ENCODE data around the gene KRTAP10-4.

DNA sequence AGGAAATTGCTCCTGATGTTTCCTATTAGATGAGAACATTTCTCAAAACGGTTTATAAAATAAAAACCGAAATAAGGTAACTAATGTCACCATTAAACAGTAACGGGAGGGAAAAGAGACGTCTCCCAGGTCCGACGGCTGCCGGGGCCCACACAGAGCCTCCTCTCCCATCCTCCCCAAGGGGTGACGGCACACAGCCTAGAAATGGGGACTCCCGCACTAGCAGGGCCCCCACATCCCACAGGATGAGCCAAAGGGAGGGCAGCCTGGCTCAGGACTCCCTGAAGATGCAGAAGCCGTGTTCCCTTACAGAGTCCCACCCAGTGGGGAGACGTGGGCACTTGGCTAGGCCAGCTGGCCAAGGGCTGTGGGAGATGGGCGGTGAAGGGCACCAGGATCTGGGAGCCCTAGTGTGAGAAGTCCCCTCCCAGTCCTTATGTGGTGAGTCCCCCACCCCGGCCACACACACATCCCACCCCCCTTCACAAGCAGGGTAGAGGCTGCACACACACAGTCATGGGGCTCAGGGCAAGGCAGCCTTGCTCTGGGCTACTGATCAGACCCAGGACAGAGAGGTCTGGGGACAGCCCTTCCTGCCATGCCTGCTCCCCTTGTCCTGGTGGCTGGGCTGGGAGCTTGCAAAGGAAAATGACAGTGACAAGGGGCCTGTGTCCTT lies 18.2 kb upstream of the KRTAP10-4 start:
- TF ChIP-seq, protein P1, sequence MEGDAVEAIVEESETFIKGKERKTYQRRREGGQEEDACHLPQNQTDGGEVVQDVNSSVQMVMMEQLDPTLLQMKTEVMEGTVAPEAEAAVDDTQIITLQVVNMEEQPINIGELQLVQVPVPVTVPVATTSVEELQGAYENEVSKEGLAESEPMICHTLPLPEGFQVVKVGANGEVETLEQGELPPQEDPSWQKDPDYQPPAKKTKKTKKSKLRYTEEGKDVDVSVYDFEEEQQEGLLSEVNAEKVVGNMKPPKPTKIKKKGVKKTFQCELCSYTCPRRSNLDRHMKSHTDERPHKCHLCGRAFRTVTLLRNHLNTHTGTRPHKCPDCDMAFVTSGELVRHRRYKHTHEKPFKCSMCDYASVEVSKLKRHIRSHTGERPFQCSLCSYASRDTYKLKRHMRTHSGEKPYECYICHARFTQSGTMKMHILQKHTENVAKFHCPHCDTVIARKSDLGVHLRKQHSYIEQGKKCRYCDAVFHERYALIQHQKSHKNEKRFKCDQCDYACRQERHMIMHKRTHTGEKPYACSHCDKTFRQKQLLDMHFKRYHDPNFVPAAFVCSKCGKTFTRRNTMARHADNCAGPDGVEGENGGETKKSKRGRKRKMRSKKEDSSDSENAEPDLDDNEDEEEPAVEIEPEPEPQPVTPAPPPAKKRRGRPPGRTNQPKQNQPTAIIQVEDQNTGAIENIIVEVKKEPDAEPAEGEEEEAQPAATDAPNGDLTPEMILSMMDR (conservative IDR thresholded peaks at IDR 0.05; ENCODE audit: low read depth in 2 of 2), result no peak
- no peak for TF ChIP-seq JUNB (IDR thresholded peaks at IDR 0.05; ENCODE audit: unreplicated experiment)
- TF ChIP-seq ZNF331 (CRISPR knock-in tag; IDR thresholded peaks at IDR 0.05; ENCODE audit: low read depth), result no peak

All from GM23338 (cell line).